Calu3 (cell line): ENCODE measurements around the gene GALNT6. TPM values are rescaled to one million over a fixed set of nuclear protein-coding genes. Genes with fewer than 3 reads are reported as not detected.

Source experiments
- BruUV-seq: library from RNA; stranded (reverse); fragments of 400-500 nt; replicated peaks from 2 replicates; lab custom pipeline; 2021; lab: Mats Ljungman, UMichigan
- CTCF ChIA-PET: fragments of 300-600 bp; sonication (Branson Sonifier 250); formaldehyde crosslinking; loops from one replicate; lab custom pipeline; 2022; ENCODE audit warnings: antibody characterized with exemption; lab: Charles Lee
- DNase-seq: peaks from one replicate; pipeline ENCODE4 v3.0.0; 2022
- H3K27ac Mint-ChIP-seq: one replicate; pipeline ENCODE4 v1.8.0; 2022; ENCODE audit warnings: mixed read lengths; ENCODE audit not compliant: unreplicated experiment
- H3K27me3 Mint-ChIP-seq: one replicate; pipeline ENCODE4 v1.8.0; 2022; ENCODE audit warnings: mixed read lengths; ENCODE audit not compliant: unreplicated experiment
- H3K36me3 Mint-ChIP-seq: one replicate; pipeline ENCODE4 v1.8.0; 2022; ENCODE audit warnings: mild to moderate bottlenecking, moderate library complexity, mixed read lengths; ENCODE audit not compliant: insufficient read depth, unreplicated experiment
- H3K4me1 Mint-ChIP-seq: one replicate; pipeline ENCODE4 v1.8.0; 2022; ENCODE audit warnings: mild to moderate bottlenecking, low read depth, mixed read lengths; ENCODE audit not compliant: unreplicated experiment
- H3K4me3 Mint-ChIP-seq: one replicate; pipeline ENCODE4 v1.8.0; 2022; ENCODE audit warnings: mild to moderate bottlenecking, low read depth, moderate library complexity, mixed read lengths; ENCODE audit not compliant: unreplicated experiment
- H3K9me3 Mint-ChIP-seq: one replicate; pipeline ENCODE4 v1.8.0; 2022; ENCODE audit warnings: low read depth, mixed read lengths; ENCODE audit not compliant: unreplicated experiment
- intact Hi-C: fragments of 100-400 bp; cut with micrococcal nuclease; formaldehyde crosslinking; loops from one replicate; pipeline ENCODE4 v1.10.0; 2022; ENCODE audit not compliant: unreplicated experiment
- total RNA-seq: library from RNA; stranded (reverse); gene quantifications from 2 replicates; pipeline ENCODE4 v1.2.3, GENCODE V29; 2022
- TF ChIP-seq, protein P1 (sequence below): fragments of 200-600 bp; IDR thresholded peaks from one replicate; pipeline ENCODE4 v1.8.0; 2022; ENCODE audit warnings: antibody characterized with exemption; ENCODE audit not compliant: unreplicated experiment

GALNT6 gene
- total RNA-seq, 1 experiment from 2014 or later, result 45.3 TPM

DNA sequence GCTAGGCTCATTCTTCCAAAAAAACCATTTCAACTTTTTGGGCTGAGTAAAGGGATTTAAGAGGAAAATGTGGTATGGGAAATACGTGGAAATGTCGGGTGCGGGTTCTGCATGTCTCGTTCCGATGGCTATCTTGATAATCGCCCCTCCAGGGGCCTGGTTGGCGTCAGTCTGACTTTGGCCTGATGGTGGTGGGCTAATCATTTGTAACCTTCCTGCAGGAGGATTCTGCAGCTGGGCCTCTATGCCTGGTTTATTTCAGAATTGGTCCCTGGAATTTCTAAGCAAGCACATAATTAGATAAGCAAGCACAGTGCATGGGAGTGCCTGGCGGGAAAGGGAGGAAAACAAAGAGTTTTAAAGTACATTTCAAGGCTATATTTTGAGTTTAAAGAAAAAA, 18.6 kb upstream of the GALNT6 start:
- Mint-ChIP-seq H3K27ac (no peak overlapping the region), H3K27me3 (no peaks in the 10 kb centered on the region), H3K4me1 (peaks cover 11% of the 10 kb centered on the region), H3K4me3 (no peak overlapping the region), H3K36me3 (no peaks in the 10 kb centered on the region), H3K9me3 (no peaks in the 10 kb centered on the region)
- CTCF ChIA-PET, result no interaction called here
- TF ChIP-seq, protein P1, sequence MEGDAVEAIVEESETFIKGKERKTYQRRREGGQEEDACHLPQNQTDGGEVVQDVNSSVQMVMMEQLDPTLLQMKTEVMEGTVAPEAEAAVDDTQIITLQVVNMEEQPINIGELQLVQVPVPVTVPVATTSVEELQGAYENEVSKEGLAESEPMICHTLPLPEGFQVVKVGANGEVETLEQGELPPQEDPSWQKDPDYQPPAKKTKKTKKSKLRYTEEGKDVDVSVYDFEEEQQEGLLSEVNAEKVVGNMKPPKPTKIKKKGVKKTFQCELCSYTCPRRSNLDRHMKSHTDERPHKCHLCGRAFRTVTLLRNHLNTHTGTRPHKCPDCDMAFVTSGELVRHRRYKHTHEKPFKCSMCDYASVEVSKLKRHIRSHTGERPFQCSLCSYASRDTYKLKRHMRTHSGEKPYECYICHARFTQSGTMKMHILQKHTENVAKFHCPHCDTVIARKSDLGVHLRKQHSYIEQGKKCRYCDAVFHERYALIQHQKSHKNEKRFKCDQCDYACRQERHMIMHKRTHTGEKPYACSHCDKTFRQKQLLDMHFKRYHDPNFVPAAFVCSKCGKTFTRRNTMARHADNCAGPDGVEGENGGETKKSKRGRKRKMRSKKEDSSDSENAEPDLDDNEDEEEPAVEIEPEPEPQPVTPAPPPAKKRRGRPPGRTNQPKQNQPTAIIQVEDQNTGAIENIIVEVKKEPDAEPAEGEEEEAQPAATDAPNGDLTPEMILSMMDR, result no peak
- no peak for DNase-seq
- intact Hi-C loops, result no loop called here
- no TSS peak for BruUV-seq

DNA sequence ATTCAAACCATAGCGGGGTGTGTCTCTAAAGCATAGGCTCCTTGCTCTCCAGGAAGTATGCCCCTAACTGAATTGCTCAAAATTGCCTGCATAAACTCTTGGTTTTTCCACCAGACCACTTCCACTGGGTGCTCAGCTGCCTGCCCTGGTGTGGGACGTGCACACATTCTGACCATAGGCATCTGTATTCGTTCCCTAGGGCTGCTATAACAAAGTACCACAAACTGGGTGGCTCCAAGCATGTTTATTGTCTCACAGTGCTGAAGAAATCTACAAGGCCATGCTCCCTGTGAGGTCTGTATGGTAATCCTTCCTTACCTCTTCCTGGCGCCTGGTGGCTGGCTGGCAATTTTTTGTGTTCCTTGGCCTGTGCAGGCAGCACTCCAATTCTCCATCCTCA, 16.4 kb upstream of the GALNT6 start:
- no peak overlapping the region for H3K27ac Mint-ChIP-seq
- TF ChIP-seq, protein P1, result no peak
- no TSS peak for BruUV-seq
- H3K36me3 Mint-ChIP-seq, result no peaks in the 10 kb centered on the region
- DNase-seq, result no peak
- CTCF ChIA-PET, result no interaction called here
- no peaks in the 10 kb centered on the region for H3K9me3 Mint-ChIP-seq
- H3K4me3 Mint-ChIP-seq, result no peak overlapping the region
- H3K27me3 Mint-ChIP-seq, result no peaks in the 10 kb centered on the region
- intact Hi-C loops, result no loop called here
- H3K4me1 Mint-ChIP-seq, result peaks cover 11% of the 10 kb centered on the region

DNA sequence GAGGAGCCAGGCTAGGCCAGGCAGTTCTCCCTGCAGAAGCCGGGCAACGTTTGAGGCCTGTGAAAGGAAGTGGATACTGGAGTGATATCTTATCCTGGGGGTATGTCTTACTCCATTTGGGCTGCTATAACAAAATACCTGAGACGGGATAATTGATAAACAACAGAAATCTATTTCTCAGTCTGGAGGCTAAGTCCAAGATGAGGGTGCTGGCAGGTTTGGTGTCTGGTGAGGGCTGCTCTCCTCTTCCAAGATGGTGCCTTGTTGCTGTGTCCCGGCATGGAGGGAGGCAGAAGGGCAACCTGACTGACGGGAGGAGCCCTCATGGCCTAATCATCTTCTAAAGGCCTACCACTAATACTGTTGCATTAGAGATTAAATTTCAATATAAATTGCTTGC, 15.7 kb upstream of the GALNT6 start:
- TF ChIP-seq, protein P1, result no peak
- CTCF ChIA-PET, result no interaction called here

DNA sequence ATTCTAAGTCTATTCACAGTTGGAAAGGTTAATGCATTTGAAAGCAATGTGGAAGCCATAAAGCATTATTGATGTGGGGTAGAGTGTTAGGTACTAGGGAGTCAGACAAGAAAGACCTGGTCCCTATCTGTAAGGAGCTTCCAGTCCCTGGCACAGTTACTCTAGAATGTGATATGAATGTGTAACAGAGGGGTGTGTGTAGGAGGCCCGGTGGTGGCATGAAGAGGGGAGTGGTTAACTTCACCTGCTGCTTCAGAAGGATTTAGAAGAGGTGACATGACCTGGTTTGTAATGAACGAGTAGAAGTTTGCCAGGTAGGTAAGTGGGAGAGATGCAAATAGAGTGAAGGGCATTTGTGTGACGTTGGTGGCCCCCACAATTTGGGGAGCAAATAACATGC, 15.1 kb upstream of the GALNT6 start:
- CTCF ChIA-PET, result no interaction called here
- no peak overlapping the region for H3K27ac Mint-ChIP-seq
- H3K4me1 Mint-ChIP-seq, result peaks cover 11% of the 10 kb centered on the region
- no peaks in the 10 kb centered on the region for H3K36me3 Mint-ChIP-seq
- H3K9me3 Mint-ChIP-seq, result no peaks in the 10 kb centered on the region
- DNase-seq, result no peak
- no peaks in the 10 kb centered on the region for H3K27me3 Mint-ChIP-seq
- H3K4me3 Mint-ChIP-seq, result no peak overlapping the region
- BruUV-seq, result no TSS peak
- TF ChIP-seq, protein P1, result no peak
- intact Hi-C loops, result no loop called here

More for the DNA sequence above, 15.7 kb upstream of the GALNT6 start:
- Mint-ChIP-seq H3K27ac (no peak overlapping the region), H3K4me3 (no peak overlapping the region), H3K36me3 (no peaks in the 10 kb centered on the region), H3K9me3 (no peaks in the 10 kb centered on the region), H3K4me1 (peaks cover 11% of the 10 kb centered on the region), H3K27me3 (no peaks in the 10 kb centered on the region)
- DNase-seq, result no peak
- BruUV-seq, result no TSS peak
- intact Hi-C loops, result no loop called here
